ENCODE measurements around the gene SLC8B1. TPM values are rescaled to one million over a fixed set of nuclear protein-coding genes. Genes with fewer than 3 reads are reported as not detected.

Gene SLC8B1
- total and polyA plus RNA-seq, 2 of the 4 experiments (the other 2 are of a cell fraction), result 4.1 to 10.2 TPM

GRCh38 chr12:113287899-113288282, 47.0 kb downstream of the SLC8B1 start:
- Histone ChIP-seq H3K9ac (ENCODE audit: low read depth, low read length) (no peak overlapping the region), H2AFZ (replicated peaks; ENCODE audit: low read length, poor library complexity) (no peak overlapping the region), H3K23ac (ENCODE audit: low read depth, low read length) (no peak overlapping the region), H3K4me3 (ENCODE audit: insufficient read depth, low read depth, low read length) (no peak overlapping the region), H4K8ac (ENCODE audit: low read depth in 2 of 2, low read length in 2 of 2) (no peak overlapping the region), H4K91ac (ENCODE audit: insufficient read depth, low read depth, low read length) (no peak overlapping the region), H2AK9ac (replicated peaks; ENCODE audit: low read depth, low read length, poor library complexity) (no peak overlapping the region), H3K27me3 (ENCODE audit: control insufficient read depth, insufficient read depth, low read length) (no peaks in the 10 kb centered on the region), H2BK15ac (ENCODE audit: low read depth, low read length) (no peak overlapping the region), H4K5ac (ENCODE audit: low read depth, low read length) (no peak overlapping the region), H3K14ac (replicated peaks; ENCODE audit: low read depth, low read length) (no peak overlapping the region), H3K9me1 (ENCODE audit: insufficient read depth, low read length) (no peaks in the 10 kb centered on the region), H3K4me1 (ENCODE audit: control insufficient read depth, insufficient read depth, low read length) (peaks cover 10% of the 10 kb centered on the region), H3K36me3 (ENCODE audit: control insufficient read depth, insufficient read depth, low read length) (peaks cover 14% of the 10 kb centered on the region; the same call in 1 of the 2 replicates), H3K9me3 (ENCODE audit: control insufficient read depth, insufficient read depth, low read length) (no peaks in the 10 kb centered on the region), H3K4ac (ENCODE audit: low read depth, low read length) (no peak overlapping the region), H4K20me1 (ENCODE audit: insufficient read depth, low read length) (no peaks in the 10 kb centered on the region), H2BK20ac (ENCODE audit: low read depth, low read length) (no peak overlapping the region), H2BK5ac (ENCODE audit: low read depth, low read length, poor library complexity, severe bottlenecking) (no peak overlapping the region), H3K4me2 (ENCODE audit: low read depth, low read length) (no peak overlapping the region), H3K27ac (ENCODE audit: insufficient read depth, low read length) (no peak overlapping the region), H2AK5ac (ENCODE audit: low read depth, low read length) (no peak overlapping the region), H2BK120ac (ENCODE audit: low read depth, low read length) (no peak overlapping the region), H3K18ac (ENCODE audit: low read depth, low read length) (no peak overlapping the region), H3K79me1 (ENCODE audit: low read depth in 1 of 2, low read length in 2 of 2) (no peaks in the 10 kb centered on the region), H3K56ac (ENCODE audit: extremely low read depth, insufficient read depth, low read length) (no peak overlapping the region)
- intact Hi-C loops (cut with micrococcal nuclease) (no loop called here), dilution Hi-C loops (cut with HindIII; ENCODE audit: low sequenced_read_pairs, unreplicated experiment) (no loop called here), in situ Hi-C loops (cut with MboI; ENCODE audit: low sequenced_read_pairs) (no loop called here)
- 92% methylated on average over 12 of the region's 19 CpGs; no CpG with 5 or more reads in 1 of the 2 experiments for WGBS, 2 experiments (ENCODE audit: extremely low coverage in 2 of 2, insufficient read length in 1 of 2)
- no peak for TF ChIP-seq NFE2L2 (IDR thresholded peaks at IDR 0.05; ENCODE audit: low read depth, low read length)
- ChIA-PET CTCF (no interaction called here), POLR2A (ENCODE audit: unreplicated experiment) (no interaction called here)
- ATAC-seq (ENCODE audit: low read depth) (no peak), DNase-seq (no peak)
- BruUV-seq (replicated peaks), result no TSS peak

All from IMR-90 (cell line).